GM10266 (cell line): ENCODE data around the gene TMC5.

Experiments
- DNase-seq: peaks from one replicate; pipeline ENCODE4 v3.0.0; 2012; ENCODE audit errors: extremely low spot score
- TF ChIP-seq, protein P1 (sequence below): IDR thresholded peaks from 2 replicates; pipeline ENCODE4 v1.5.1; 2012; ENCODE audit warnings: mild to moderate bottlenecking, low read depth; ENCODE audit not compliant: control insufficient read depth, insufficient read depth; ENCODE audit errors: missing control alignments

Gene TMC5

DNA sequence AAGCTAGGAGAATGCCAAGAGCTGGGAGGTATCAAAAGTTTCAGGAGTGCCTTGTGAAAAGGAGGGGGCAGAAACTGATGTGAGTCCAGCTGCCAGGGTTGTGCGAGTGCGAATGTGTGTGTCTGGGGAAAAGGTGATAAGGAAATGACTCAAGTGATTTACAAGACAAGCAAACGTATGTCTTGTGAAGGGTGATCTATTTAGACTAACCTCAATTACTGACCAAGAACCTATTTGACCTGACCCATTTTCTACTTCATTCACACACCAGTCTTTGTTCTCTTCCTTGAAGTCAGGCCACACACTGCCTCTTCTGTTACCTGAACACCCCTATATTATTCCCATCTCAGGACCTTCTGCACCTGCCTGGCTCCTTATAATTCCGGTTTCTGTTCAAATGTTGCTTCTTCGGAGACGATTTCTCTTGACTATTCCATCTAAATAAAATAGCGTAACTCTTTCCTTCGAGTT is 103.2 kb downstream of the TMC5 start:
- TF ChIP-seq, protein P1, sequence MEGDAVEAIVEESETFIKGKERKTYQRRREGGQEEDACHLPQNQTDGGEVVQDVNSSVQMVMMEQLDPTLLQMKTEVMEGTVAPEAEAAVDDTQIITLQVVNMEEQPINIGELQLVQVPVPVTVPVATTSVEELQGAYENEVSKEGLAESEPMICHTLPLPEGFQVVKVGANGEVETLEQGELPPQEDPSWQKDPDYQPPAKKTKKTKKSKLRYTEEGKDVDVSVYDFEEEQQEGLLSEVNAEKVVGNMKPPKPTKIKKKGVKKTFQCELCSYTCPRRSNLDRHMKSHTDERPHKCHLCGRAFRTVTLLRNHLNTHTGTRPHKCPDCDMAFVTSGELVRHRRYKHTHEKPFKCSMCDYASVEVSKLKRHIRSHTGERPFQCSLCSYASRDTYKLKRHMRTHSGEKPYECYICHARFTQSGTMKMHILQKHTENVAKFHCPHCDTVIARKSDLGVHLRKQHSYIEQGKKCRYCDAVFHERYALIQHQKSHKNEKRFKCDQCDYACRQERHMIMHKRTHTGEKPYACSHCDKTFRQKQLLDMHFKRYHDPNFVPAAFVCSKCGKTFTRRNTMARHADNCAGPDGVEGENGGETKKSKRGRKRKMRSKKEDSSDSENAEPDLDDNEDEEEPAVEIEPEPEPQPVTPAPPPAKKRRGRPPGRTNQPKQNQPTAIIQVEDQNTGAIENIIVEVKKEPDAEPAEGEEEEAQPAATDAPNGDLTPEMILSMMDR, result no peak
- DNase-seq, result peak; percentile 29

GRCh38 chr16:19521471-19522396 is 104.1 kb downstream of the TMC5 start, which contains the start of gene GDE1:
GDE1 (minus strand) TSS chr16:19522098; CDS start chr16:19521964, 134 bp downstream.
- peak; percentile 91 for DNase-seq
- TF ChIP-seq, protein P1, result peak; percentile 54

GRCh38 chr16:19522397-19522732 is 104.7 kb downstream of the TMC5 start:
- TF ChIP-seq, protein P1, result no peak
- DNase-seq, result no peak

DNA sequence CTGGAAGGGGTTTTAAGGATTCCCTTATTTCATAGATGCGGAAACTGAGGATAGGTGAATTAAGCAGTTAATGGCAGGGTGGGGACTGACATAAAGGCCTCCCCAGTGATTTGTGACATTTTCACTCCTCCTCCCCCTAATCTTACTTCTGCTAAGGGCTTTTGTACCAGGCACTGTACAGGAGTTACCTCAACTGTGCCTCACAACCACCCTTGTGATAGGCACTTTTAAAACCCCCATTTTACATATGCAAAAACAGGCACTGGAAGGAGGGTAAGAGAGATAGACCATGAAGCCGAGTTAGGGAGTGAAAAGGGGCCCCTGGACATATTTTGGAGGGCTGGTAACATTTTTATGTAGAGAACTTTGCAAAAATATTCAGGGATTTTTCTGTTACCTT is 105.1 kb downstream of the TMC5 start:
- no peak for DNase-seq
- TF ChIP-seq, protein P1, result no peak

DNA sequence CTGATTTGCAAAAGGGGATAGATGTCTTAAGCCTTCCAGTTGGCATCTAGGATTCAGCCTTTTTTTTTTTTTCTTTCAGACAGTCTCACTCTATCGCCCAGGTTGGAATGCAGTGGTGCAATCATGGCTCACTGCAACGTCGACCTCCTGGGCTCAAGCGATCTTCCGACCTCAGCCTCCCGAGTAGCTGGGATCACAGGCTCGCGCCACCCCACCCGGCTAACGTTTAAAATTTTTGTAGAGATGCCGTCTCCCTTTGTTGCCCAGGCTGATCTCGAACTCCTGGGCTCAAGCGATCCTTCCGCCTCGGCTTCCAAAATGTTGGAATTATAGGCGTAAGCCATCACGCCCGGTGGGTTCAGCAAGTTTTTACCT is 105.5 kb downstream of the TMC5 start:
- DNase-seq, result no peak
- TF ChIP-seq, protein P1, result no peak

DNA sequence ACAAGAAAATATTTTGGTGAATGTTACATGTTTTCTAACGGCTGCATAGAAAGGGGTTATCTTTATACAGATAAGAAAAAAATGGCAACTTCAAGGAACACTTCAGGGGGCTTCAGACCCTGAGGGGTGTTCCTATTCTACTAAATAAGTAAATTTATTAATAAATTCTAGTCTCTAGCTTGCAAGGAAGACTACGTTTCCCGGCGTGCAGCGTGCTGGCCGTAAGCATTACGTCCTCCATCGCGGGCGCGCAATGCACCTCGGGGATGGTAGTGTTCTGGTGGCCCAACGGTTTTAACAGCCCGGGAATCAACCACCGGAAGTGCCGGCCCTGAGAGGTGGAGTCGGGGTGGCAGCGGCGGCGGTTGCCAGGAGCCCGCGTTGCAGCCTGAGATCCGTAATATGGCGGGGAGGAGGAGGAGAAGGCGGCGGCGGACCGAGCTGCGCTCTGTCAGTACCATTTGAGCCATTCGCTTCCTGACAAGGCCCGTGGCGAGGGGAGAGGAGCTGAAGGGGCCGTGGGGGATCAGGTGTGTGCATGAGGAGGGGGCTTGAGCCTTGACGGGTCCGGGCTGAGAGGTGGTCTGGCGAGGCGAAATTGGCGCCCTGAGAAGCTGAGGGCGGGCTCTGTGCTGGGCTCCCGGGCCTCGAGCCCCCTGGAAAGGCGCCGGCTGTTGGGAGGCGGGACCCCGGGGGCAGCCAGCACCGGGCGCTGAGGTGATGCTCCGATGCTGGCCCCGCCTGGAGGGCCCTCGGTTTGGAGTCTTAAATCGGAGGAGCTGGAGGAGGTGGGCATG is 106.1 kb downstream of the TMC5 start, which contains the start of gene CCP110:
Gene CCP110, plus strand, starts transcription at position 384 of the 797 bp plus-strand sequence. CDS start 3,940 bp downstream, outside the sequence.
- TF ChIP-seq, protein P1, result no peak
- DNase-seq, result peak; percentile 89
